GM19468 (cell line): Measurements from ENCODE around the gene TBC1D17.

Experiments used
- ATAC-seq: cut with Tn5 transposase; IDR thresholded peaks from one replicate; pipeline ENCODE4 v1.9.1; 2021; ENCODE audit warnings: mild to moderate bottlenecking, moderate library complexity, moderate number of reproducible peaks; ENCODE audit not compliant: unreplicated experiment; ENCODE audit errors: extremely low read depth

The TBC1D17 gene

GRCh38 chr19:49931293-49932040, 54.0 kb downstream of the TBC1D17 start:
- ATAC-seq = no peak

GRCh38 chr19:49932041-49932451, 54.5 kb downstream of the TBC1D17 start:
- ATAC-seq = no peak

GRCh38 chr19:49932731-49933131, 55.2 kb downstream of the TBC1D17 start:
- no peak for ATAC-seq

GRCh38 chr19:49933643-49934042, 56.1 kb downstream of the TBC1D17 start:
- no peak for ATAC-seq

- ATAC-seq = no peak
Measured at GRCh38 chr19:49936549-49936948, 59.0 kb downstream of the TBC1D17 start.

- no peak for ATAC-seq
Measured at GRCh38 chr19:49937750-49938381, 60.4 kb downstream of the TBC1D17 start.
